C4-2B (cell line): ENCODE data around the gene CASR.

ENCODE experiments used
- CTCF ChIP-seq: fragments of 450-650 bp; conservative IDR thresholded peaks from 2 replicates; pipeline ENCODE4 v1.5.1; 2017; ENCODE audit warnings: mild to moderate bottlenecking
- ZFX ChIP-seq: fragments of 450-650 bp; IDR thresholded peaks from 2 replicates; pipeline ENCODE4 v1.6.1; 2017

- no peak for TF ChIP-seq CTCF
- TF ChIP-seq ZFX, result no peak
Observed at GRCh38 chr3:122255757-122256439, 72.4 kb downstream of the CASR start.
